CD8-positive, alpha-beta memory T cell (primary cell): ENCODE data around the gene MAP2K3. TPM values are rescaled to one million over a fixed set of nuclear protein-coding genes. Genes with fewer than 3 reads are reported as not detected.

ENCODE experiments used
- CTCF ChIA-PET: fragments of 350-600 bp; sonication (Branson Sonifier 250); formaldehyde crosslinking; loops from one replicate; lab custom pipeline; 2021; ENCODE audit warnings: antibody characterized with exemption; lab: Charles Lee
- POLR2A ChIA-PET: fragments of 350-600 bp; sonication (Branson Sonifier 250); formaldehyde crosslinking; loops from one replicate; lab custom pipeline; 2021; ENCODE audit warnings: antibody characterized with exemption; lab: Charles Lee
- DNase-seq, 5 donors: peaks; one replicate each; pipeline versions ENCODE4 v3.0.0 to v3.0.0-alpha.2; 2020 to 2022; ENCODE audit warnings: mixed read lengths in 1 of 5
- H3K27ac ChIP-seq: one replicate; pipeline ENCODE4 v1.7.0; 2013; ENCODE audit warnings: low read depth, mild to moderate bottlenecking, low read length, moderate library complexity
- H3K27me3 ChIP-seq: 2 replicates; pipeline ENCODE4 v1.7.0; 2013; ENCODE audit warnings: low read length, mild to moderate bottlenecking; ENCODE audit not compliant: insufficient read depth, poor library complexity, severe bottlenecking
- H3K36me3 ChIP-seq: 2 replicates; pipeline ENCODE4 v1.7.0; 2013; ENCODE audit warnings: mild to moderate bottlenecking, low read length, moderate library complexity; ENCODE audit not compliant: insufficient read depth
- H3K4me1 ChIP-seq: 2 replicates; pipeline ENCODE4 v1.7.0; 2013; ENCODE audit warnings: mild to moderate bottlenecking, low read length, moderate library complexity; ENCODE audit not compliant: insufficient read depth
- H3K4me3 ChIP-seq: 2 replicates; pipeline ENCODE4 v1.7.0; 2013; ENCODE audit warnings: mild to moderate bottlenecking, low read length
- H3K9me3 ChIP-seq: 2 replicates; pipeline ENCODE4 v1.7.0; 2013; ENCODE audit warnings: mild to moderate bottlenecking, low read length
- H3K27ac Mint-ChIP-seq, 8 donors: one replicate each; pipeline ENCODE4 v1.8.0; 2020 to 2021; ENCODE audit warnings: mixed read lengths in 8 of 8, mild to moderate bottlenecking in 6 of 8, inconsistent platforms in 3 of 8, moderate library complexity in 3 of 8
- H3K27me3 Mint-ChIP-seq, 2 donors: one replicate each; pipeline ENCODE4 v1.8.0; 2020 to 2021; ENCODE audit warnings: mixed read lengths in 2 of 2, mild to moderate bottlenecking in 1 of 2, moderate library complexity in 1 of 2
- H3K36me3 Mint-ChIP-seq, 3 donors: one replicate each; pipeline ENCODE4 v1.8.0; 2020 to 2021; ENCODE audit warnings: mixed read lengths in 3 of 3, inconsistent platforms in 1 of 3, mild to moderate bottlenecking in 1 of 3
- H3K4me1 Mint-ChIP-seq, 3 donors: one replicate each; pipeline ENCODE4 v1.8.0; 2020 to 2021; ENCODE audit warnings: mixed read lengths in 3 of 3, inconsistent platforms in 1 of 3, mild to moderate bottlenecking in 1 of 3
- H3K4me3 Mint-ChIP-seq, 7 donors: one replicate each; pipeline ENCODE4 v1.8.0; 2020 to 2021; ENCODE audit warnings: mixed read lengths in 7 of 7, mild to moderate bottlenecking in 6 of 7, moderate library complexity in 4 of 7, inconsistent platforms in 2 of 7
- H3K9me3 Mint-ChIP-seq, 5 donors: one replicate each; pipeline ENCODE4 v1.8.0; 2020 to 2022; ENCODE audit warnings: mixed read lengths in 5 of 5, mild to moderate bottlenecking in 3 of 5, moderate library complexity in 2 of 5, inconsistent platforms in 1 of 5
- polyA plus RNA-seq: library from polyadenylated mRNA; unstranded; fragments of 300-500 nt; fragmentation: Illumina TruSeq; gene quantifications from one replicate; pipeline ENCODE4 v1.2.3, GENCODE V29; 2021
- total RNA-seq, 2 experiments: library from RNA; stranded (reverse); gene quantifications; one replicate each; pipeline ENCODE4 v1.2.3, GENCODE V29; 2021

The MAP2K3 gene
- total and polyA plus RNA-seq, 3 experiments from 2014 or later: 99.8 to 150 (median 139) TPM

DNA sequence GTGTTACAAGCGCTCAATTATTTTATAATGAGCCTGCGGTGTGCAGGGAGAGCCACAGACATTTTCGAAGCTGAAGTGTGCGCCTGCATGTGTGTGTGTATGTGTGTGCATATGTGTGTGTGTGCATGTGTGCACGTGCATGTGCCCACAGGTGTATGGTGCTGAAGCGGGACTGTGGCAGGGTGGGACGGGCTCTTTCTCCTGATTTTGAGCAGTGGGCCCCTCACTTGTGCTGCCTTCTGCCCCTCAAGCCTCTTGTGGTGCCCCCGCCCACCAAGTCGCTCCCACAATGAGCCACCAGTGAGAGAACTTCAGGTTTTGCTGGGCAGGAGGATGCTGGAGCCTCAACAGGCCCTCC lies 75.0 kb downstream of the MAP2K3 start:
- no peaks in the 10 kb centered on the region for H3K9me3 Mint-ChIP-seq
- H3K4me3 Mint-ChIP-seq: no peak overlapping the region
- CTCF ChIA-PET: no interaction called here
- no peak for DNase-seq
- H3K27me3 ChIP-seq: no peaks in the 10 kb centered on the region
- no peaks in the 10 kb centered on the region for H3K36me3 Mint-ChIP-seq
- H3K4me3 ChIP-seq: no peak overlapping the region
- no peak overlapping the region for H3K27ac ChIP-seq
- no peaks in the 10 kb centered on the region for H3K9me3 ChIP-seq
- no peaks in the 10 kb centered on the region for H3K4me1 ChIP-seq
- H3K36me3 ChIP-seq: no peaks in the 10 kb centered on the region
- no peaks in the 10 kb centered on the region for H3K4me1 Mint-ChIP-seq
- no peak overlapping the region for H3K27ac Mint-ChIP-seq
- POLR2A ChIA-PET: no interaction called here
- H3K27me3 Mint-ChIP-seq: no peaks in the 10 kb centered on the region

DNA sequence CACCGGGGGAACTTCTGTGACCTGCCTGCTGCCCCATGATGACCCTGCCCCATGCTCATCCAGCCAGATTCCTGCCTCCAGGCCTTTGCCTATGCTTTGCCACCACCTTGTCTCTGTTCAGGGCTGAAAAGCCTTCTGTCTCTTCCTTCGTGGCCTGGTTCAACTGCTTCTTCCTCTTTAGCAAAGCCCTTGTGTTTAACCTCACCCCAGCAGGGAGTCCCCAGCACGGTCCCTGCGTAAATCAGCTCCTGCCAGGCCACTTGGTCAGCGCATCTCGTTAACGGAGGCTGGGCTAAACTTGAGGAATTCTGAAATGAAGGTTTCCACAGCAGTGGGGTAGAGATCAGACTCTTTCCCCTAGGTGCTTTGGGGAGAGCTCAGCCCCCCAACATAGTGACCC lies 75.5 kb downstream of the MAP2K3 start:
- Mint-ChIP-seq H3K36me3 (no peaks in the 10 kb centered on the region), H3K9me3 (no peaks in the 10 kb centered on the region), H3K4me1 (no peaks in the 10 kb centered on the region), H3K27me3 (no peaks in the 10 kb centered on the region), H3K27ac (no peak overlapping the region), H3K4me3 (no peak overlapping the region)
- no peaks in the 10 kb centered on the region for H3K27me3 ChIP-seq
- no peaks in the 10 kb centered on the region for H3K9me3 ChIP-seq
- no peaks in the 10 kb centered on the region for H3K4me1 ChIP-seq
- no peak for DNase-seq
- CTCF ChIA-PET: interaction anchor here (0.8 kb wide), 1 partner anchor 98 kb away, joined by 3 read pairs; no protein-coding TSS in a partner anchor
- H3K27ac ChIP-seq: no peak overlapping the region
- POLR2A ChIA-PET: no interaction called here
- H3K36me3 ChIP-seq: no peaks in the 10 kb centered on the region
- H3K4me3 ChIP-seq: no peak overlapping the region

DNA sequence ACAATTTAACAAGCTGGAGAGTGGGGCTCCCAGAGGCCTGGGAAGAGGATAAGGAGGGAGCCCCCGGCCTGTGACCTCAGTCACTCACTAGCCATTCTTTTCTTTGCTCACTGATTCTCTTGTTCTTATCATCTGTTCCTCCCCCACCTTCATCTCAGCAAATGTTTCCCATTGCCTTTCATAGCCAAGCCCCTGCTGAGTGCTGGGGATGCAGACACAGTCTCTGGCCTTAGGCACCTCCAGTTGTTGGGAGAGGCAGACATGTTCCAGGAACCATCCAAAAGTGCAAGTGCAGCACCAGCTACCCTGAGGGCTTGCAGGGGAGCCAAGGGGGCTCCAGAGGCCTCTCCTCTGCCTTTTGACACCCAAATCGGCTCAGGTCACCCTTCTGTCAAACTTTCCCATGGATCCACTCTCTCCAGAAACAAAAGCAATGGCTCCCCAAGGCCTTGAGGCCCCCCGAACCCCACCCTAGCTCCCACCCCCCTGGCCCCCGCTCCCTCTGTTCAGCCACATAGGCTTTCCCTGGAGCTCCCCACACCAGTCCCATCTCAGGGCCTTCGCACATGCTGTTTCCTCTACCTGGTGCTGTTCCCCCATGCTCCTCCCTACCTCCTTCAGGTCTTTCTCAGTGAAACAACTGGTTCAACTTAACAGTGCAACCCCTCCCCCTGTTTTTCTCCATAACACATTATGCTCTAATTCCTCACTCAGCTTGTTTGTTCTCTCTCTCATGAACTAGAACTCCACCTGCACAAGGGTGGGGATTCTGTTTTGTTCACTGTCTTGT lies 76.7 kb downstream of the MAP2K3 start:
- Mint-ChIP-seq H3K4me1 (no peaks in the 10 kb centered on the region), H3K27me3 (no peaks in the 10 kb centered on the region), H3K36me3 (no peaks in the 10 kb centered on the region), H3K9me3 (no peaks in the 10 kb centered on the region), H3K27ac (no peak overlapping the region), H3K4me3 (no peak overlapping the region)
- DNase-seq: no peak
- Histone ChIP-seq H3K36me3 (no peaks in the 10 kb centered on the region), H3K4me3 (no peak overlapping the region), H3K4me1 (no peaks in the 10 kb centered on the region), H3K27ac (no peak overlapping the region), H3K27me3 (no peaks in the 10 kb centered on the region), H3K9me3 (no peaks in the 10 kb centered on the region)
- ChIA-PET POLR2A (no interaction called here), CTCF (no interaction called here)

DNA sequence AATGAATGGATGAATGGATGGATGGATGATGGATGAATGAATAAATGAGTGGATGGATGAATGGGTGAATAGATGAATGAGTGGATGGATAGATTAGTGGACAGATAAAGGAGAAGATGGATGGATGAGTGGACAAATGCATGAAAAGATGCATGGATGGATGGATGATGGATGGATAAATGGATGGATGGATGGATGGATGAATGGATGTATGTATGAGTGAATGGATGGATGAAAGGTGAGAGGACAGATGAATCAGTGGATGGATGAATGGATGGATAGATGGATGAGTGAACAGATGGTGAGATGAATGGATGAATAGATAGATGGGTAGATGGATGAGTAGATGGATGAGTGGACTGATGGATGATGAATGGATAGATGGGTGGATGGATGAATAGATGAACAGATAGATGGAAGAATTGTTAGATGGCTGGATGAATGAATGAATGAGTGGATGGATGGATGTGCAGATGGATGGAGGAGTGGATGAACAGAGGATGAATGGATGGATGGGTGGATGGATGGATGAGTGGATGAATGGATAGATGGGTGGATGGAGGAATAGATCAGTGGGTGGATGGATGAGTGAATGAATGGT lies 77.9 kb downstream of the MAP2K3 start:
- Mint-ChIP-seq H3K27ac (no peak overlapping the region), H3K4me3 (no peak overlapping the region), H3K9me3 (no peaks in the 10 kb centered on the region), H3K4me1 (no peaks in the 10 kb centered on the region), H3K36me3 (no peaks in the 10 kb centered on the region), H3K27me3 (no peaks in the 10 kb centered on the region)
- Histone ChIP-seq H3K27me3 (no peaks in the 10 kb centered on the region), H3K4me3 (no peak overlapping the region), H3K27ac (no peak overlapping the region), H3K36me3 (no peaks in the 10 kb centered on the region), H3K9me3 (no peaks in the 10 kb centered on the region), H3K4me1 (no peaks in the 10 kb centered on the region)
- CTCF ChIA-PET: no interaction called here
- no peak for DNase-seq
- POLR2A ChIA-PET: no interaction called here

DNA sequence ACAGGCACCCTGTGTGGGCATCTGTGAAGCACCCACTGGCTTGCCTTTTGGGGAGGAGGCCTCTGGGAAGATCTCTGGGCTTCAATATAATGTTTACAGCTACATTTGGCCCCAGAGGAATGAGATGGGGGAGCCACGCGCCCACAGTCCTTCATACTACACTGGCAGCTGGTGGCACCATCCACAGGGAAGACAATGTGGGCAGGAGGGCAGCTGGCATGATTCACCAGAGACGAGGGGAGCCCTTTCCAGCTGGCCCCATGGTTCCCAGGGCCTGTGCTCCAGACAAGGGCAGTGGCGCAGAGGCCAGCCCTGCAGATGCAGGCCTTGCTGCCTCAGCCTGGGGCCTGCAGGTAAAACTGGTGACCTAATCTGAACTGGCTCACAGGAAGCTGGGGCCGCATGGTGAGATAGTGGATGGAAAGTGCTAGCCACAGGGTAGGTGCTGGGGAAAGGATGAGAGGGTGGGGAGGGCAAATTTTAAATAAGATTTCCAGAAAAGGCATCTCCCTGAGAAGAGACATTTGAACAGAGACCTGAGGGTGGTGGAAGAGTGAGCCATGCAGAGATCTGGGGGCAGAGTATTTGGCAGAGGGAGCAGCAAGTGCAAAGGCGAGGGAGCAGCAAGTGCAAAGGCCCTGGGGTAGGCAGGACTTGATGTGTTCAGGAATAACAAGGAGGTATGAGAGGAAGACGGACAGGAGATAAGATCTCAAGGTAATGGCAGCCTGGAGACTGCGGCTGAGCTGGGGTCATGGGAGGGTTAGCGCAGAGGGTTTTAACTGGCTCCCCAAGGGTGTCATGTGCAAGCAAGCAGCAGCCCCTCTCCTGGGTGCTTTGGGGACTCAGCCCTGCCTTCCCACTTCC lies 79.5 kb downstream of the MAP2K3 start:
- Histone ChIP-seq H3K4me1 (no peaks in the 10 kb centered on the region), H3K4me3 (no peak overlapping the region), H3K9me3 (no peaks in the 10 kb centered on the region), H3K27ac (no peak overlapping the region), H3K27me3 (no peaks in the 10 kb centered on the region), H3K36me3 (no peaks in the 10 kb centered on the region)
- POLR2A ChIA-PET: no interaction called here
- Mint-ChIP-seq H3K27ac (no peak overlapping the region), H3K9me3 (no peaks in the 10 kb centered on the region), H3K27me3 (peaks cover 0 to 4% of the 10 kb centered on the region in 2 donors), H3K4me3 (no peak overlapping the region), H3K4me1 (no peaks in the 10 kb centered on the region), H3K36me3 (no peaks in the 10 kb centered on the region)
- DNase-seq: no peak
- CTCF ChIA-PET: no interaction called here

Other genes starting within 250 kb of the MAP2K3 start
- gene USP22, start 241.7 kb upstream of the MAP2K3 start, total RNA-seq: 100 to 1,000 TPM; 146 to 154 TPM
- gene USP22, start 241.7 kb upstream of the MAP2K3 start, polyA plus RNA-seq: 34.5 TPM
- gene DHRS7B, start 157.7 kb upstream of the MAP2K3 start, total RNA-seq: 10 to 100 TPM; 25.7 to 27.5 TPM
- gene DHRS7B, start 157.7 kb upstream of the MAP2K3 start, polyA plus RNA-seq: 9.0 TPM
- gene TMEM11, start 70.5 kb upstream of the MAP2K3 start, total RNA-seq: 10 to 100 TPM; 26.1 to 29.8 TPM
- gene TMEM11, start 70.5 kb upstream of the MAP2K3 start, polyA plus RNA-seq: 37.4 TPM
- gene NATD1, start 31.3 kb upstream of the MAP2K3 start, total RNA-seq: 1 to 10 TPM; 2.7 to 2.8 TPM
- 3.0 TPM for gene NATD1, start 31.3 kb upstream of the MAP2K3 start, polyA plus RNA-seq
- gene KCNJ12, start 91.6 kb downstream of the MAP2K3 start, total RNA-seq: not detected
- gene KCNJ12, start 91.6 kb downstream of the MAP2K3 start, polyA plus RNA-seq: not detected